IMR-90 (cell line): Measurements from ENCODE around the gene KRTAP12-2. TPM values are rescaled to one million over a fixed set of nuclear protein-coding genes. Genes with fewer than 3 reads are reported as not detected.

Experiments used
- ATAC-seq: fragments of 200-7000 bp; cut with Tn5 transposase; 2 replicates; pipeline ENCODE4 v1.9.1; 2020; ENCODE audit warnings: low read depth, mild to moderate bottlenecking, moderate library complexity
- BruUV-seq: library from RNA; stranded (reverse); fragments of 400-500 nt; replicated peaks from 2 replicates; lab custom pipeline; 2021; lab: Mats Ljungman, UMichigan
- CTCF ChIA-PET: fragments of 300-600 bp; formaldehyde crosslinking; extraction: SDS; loops from one replicate; lab custom pipeline; 2021; ENCODE audit warnings: antibody characterized with exemption; lab: Yijun Ruan, JAX
- POLR2A ChIA-PET: fragments of 300-600 bp; sonication (Branson Sonifier 250); formaldehyde crosslinking; loops from one replicate; lab custom pipeline; 2022; ENCODE audit warnings: antibody characterized with exemption; ENCODE audit not compliant: unreplicated experiment; lab: Charles Lee
- DNase-seq: peaks from one replicate; pipeline ENCODE4 v3.0.0; 2013
- H2AFZ ChIP-seq: replicated peaks from 2 replicates; pipeline ENCODE3; 2013; ENCODE audit warnings: low read length, mild to moderate bottlenecking; ENCODE audit not compliant: poor library complexity
- H2AK5ac ChIP-seq: 2 replicates; pipeline ENCODE4 v1.6.1; 2013; ENCODE audit warnings: low read depth, low read length, inconsistent platforms
- H2AK9ac ChIP-seq: replicated peaks from 2 replicates; pipeline ENCODE3; 2013; ENCODE audit warnings: mild to moderate bottlenecking, low read depth, low read length, moderate library complexity; ENCODE audit not compliant: poor library complexity
- H2BK120ac ChIP-seq: 2 replicates; pipeline ENCODE4 v1.6.1; 2013; ENCODE audit warnings: low read depth, low read length, inconsistent platforms
- H2BK15ac ChIP-seq: 3 replicates; pipeline ENCODE4 v1.6.1; 2013; ENCODE audit warnings: low read depth, low read length, inconsistent platforms
- H2BK20ac ChIP-seq: 2 replicates; pipeline ENCODE4 v1.6.1; 2013; ENCODE audit warnings: low read depth, mild to moderate bottlenecking, inconsistent platforms, low read length, moderate library complexity
- H2BK5ac ChIP-seq: 2 replicates; pipeline ENCODE4 v1.6.1; 2013; ENCODE audit warnings: mild to moderate bottlenecking, low read depth, low read length, inconsistent platforms; ENCODE audit not compliant: poor library complexity, severe bottlenecking
- H3K14ac ChIP-seq: replicated peaks from 2 replicates; pipeline ENCODE4 v1.6.1; 2013; ENCODE audit warnings: low read depth, low read length, inconsistent platforms
- H3K18ac ChIP-seq: 2 replicates; pipeline ENCODE4 v1.6.1; 2013; ENCODE audit warnings: low read depth, low read length, control low read depth
- H3K23ac ChIP-seq: 2 replicates; pipeline ENCODE4 v1.6.1; 2013; ENCODE audit warnings: low read depth, low read length, inconsistent platforms
- H3K27ac ChIP-seq: 2 replicates; pipeline ENCODE4 v1.5.1; 2013; ENCODE audit warnings: mild to moderate bottlenecking, control low read depth, low read length; ENCODE audit not compliant: insufficient read depth
- H3K27me3 ChIP-seq: 2 replicates; pipeline ENCODE4 v1.6.1; 2013; ENCODE audit warnings: low read length; ENCODE audit not compliant: control insufficient read depth, insufficient read depth
- H3K36me3 ChIP-seq: 2 replicates; pipeline ENCODE4 v1.6.1; 2013; ENCODE audit warnings: low read length, mixed read lengths; ENCODE audit not compliant: control insufficient read depth, insufficient read depth
- H3K4ac ChIP-seq: 2 replicates; pipeline ENCODE4 v1.6.1; 2013; ENCODE audit warnings: low read depth, low read length, inconsistent platforms
- H3K4me1 ChIP-seq: 2 replicates; pipeline ENCODE4 v1.6.1; 2013; ENCODE audit warnings: low read length, mixed read lengths; ENCODE audit not compliant: control insufficient read depth, insufficient read depth
- H3K4me2 ChIP-seq: 2 replicates; pipeline ENCODE4 v1.6.1; 2013; ENCODE audit warnings: low read depth, mild to moderate bottlenecking, control low read depth, low read length, moderate library complexity
- H3K4me3 ChIP-seq: 2 replicates; pipeline ENCODE4 v1.5.1; 2013; ENCODE audit warnings: low read depth, mild to moderate bottlenecking, control low read depth, low read length, moderate library complexity; ENCODE audit not compliant: insufficient read depth
- H3K56ac ChIP-seq: 2 replicates; pipeline ENCODE4 v1.6.1; 2013; ENCODE audit warnings: low read length, inconsistent platforms; ENCODE audit not compliant: insufficient read depth; ENCODE audit errors: extremely low read depth
- H3K79me1 ChIP-seq, 2 experiments: 2 replicates each; pipeline ENCODE4 v1.6.1; 2013; ENCODE audit warnings: low read length in 2 of 2, inconsistent platforms in 1 of 2, low read depth in 1 of 2
- H3K9ac ChIP-seq: 2 replicates; pipeline ENCODE4 v1.6.1; 2013; ENCODE audit warnings: low read depth, low read length, control low read depth
- H3K9me1 ChIP-seq: 2 replicates; pipeline ENCODE4 v1.6.1; 2013; ENCODE audit warnings: low read length, inconsistent platforms; ENCODE audit not compliant: insufficient read depth
- H3K9me3 ChIP-seq: 2 replicates; pipeline ENCODE4 v1.6.1; 2013; ENCODE audit warnings: low read length; ENCODE audit not compliant: control insufficient read depth, insufficient read depth
- H4K20me1 ChIP-seq: 2 replicates; pipeline ENCODE4 v1.6.1; 2013; ENCODE audit warnings: low read length, inconsistent platforms; ENCODE audit not compliant: insufficient read depth
- H4K5ac ChIP-seq: 2 replicates; pipeline ENCODE4 v1.6.1; 2013; ENCODE audit warnings: mild to moderate bottlenecking, low read depth, low read length, control low read depth
- H4K8ac ChIP-seq, 2 experiments: 2 replicates each; pipeline ENCODE4 v1.6.1; 2013; ENCODE audit warnings: low read depth in 2 of 2, low read length in 2 of 2, control low read depth in 1 of 2, inconsistent platforms in 1 of 2
- H4K91ac ChIP-seq: 2 replicates; pipeline ENCODE4 v1.6.1; 2013; ENCODE audit warnings: low read depth, low read length, inconsistent platforms; ENCODE audit not compliant: insufficient read depth
- BHLHE40 ChIP-seq: fragments of 150-350 bp; IDR thresholded peaks from 2 replicates; pipeline ENCODE4 v1.6.1; 2016; ENCODE audit warnings: mild to moderate bottlenecking, low read depth, low read length
- CEBPB ChIP-seq: IDR thresholded peaks from 2 replicates; pipeline ENCODE4 v1.6.1; 2012; ENCODE audit warnings: low read depth, low read length, improper control_type of control experiment
- CHD1 ChIP-seq: IDR thresholded peaks from 2 replicates; pipeline ENCODE4 v1.6.1; 2012; ENCODE audit warnings: low read depth, low read length, improper control_type of control experiment
- POLR2A ChIP-seq: IDR thresholded peaks from 2 replicates; pipeline ENCODE4 v1.6.1; 2012; ENCODE audit warnings: mild to moderate bottlenecking, low read depth, low read length
- RCOR1 ChIP-seq: IDR thresholded peaks from 2 replicates; pipeline ENCODE4 v1.6.1; 2012; ENCODE audit warnings: mild to moderate bottlenecking, low read length, improper control_type of control experiment; ENCODE audit not compliant: insufficient replicate concordance
- RFX5 ChIP-seq: IDR thresholded peaks from 2 replicates; pipeline ENCODE4 v1.8.0; 2012; ENCODE audit warnings: low read depth, mild to moderate bottlenecking, low read length, moderate library complexity
- SMC3 ChIP-seq: fragments of 150-350 bp; IDR thresholded peaks from 2 replicates; pipeline ENCODE4 v1.6.1; 2016; ENCODE audit warnings: low read depth, mild to moderate bottlenecking, antibody characterized with exemption, low read length, moderate library complexity
- WGBS, 2 experiments: methylation state at CpG; one replicate each; pipeline versions ENCODE4 v1.1.5 to v1.1.7; 2013; ENCODE audit warnings: missing lambda C conversion rate in 2 of 2; ENCODE audit not compliant: insufficient read length in 1 of 2; ENCODE audit errors: extremely low coverage in 2 of 2; 5-methylcytosine and 5-hydroxymethylcytosine counted together
- dilution Hi-C: fragments of 300-500 bp; cut with HindIII; formaldehyde crosslinking; loops from one replicate; pipeline ENCODE4 v1.14.3; 2018; ENCODE audit warnings: low sequenced_read_pairs; ENCODE audit not compliant: unreplicated experiment
- in situ Hi-C: fragments of 300-500 bp; cut with MboI; formaldehyde crosslinking; loops from 3 replicates; pipeline ENCODE4 v1.14.3; 2019; ENCODE audit warnings: low sequenced_read_pairs, inconsistent platforms, mixed read lengths
- intact Hi-C: fragments of 100-400 bp; cut with micrococcal nuclease; formaldehyde crosslinking; loops from 2 replicates; pipeline ENCODE4 v1.10.0; 2022
- polyA plus RNA-seq, 3 experiments: library from polyadenylated mRNA; depleted of rRNA; stranded (reverse); fragments of >200 nt; gene quantifications; 2 replicates each; pipeline ENCODE4 v1.2.3, GENCODE V29; 2012; ENCODE audit warnings: low replicate concordance in 1 of 3
- total RNA-seq: library from RNA; depleted of rRNA; stranded (reverse); fragments of >200 nt; gene quantifications from 2 replicates; pipeline ENCODE4 v1.2.3, GENCODE V29; 2012
- TF ChIP-seq, protein P1 (sequence below): fragments of 150-350 bp; IDR thresholded peaks from 2 replicates; pipeline ENCODE4 v1.6.1; 2016; ENCODE audit warnings: low read depth, mild to moderate bottlenecking, low read length, moderate library complexity, borderline replicate concordance

The KRTAP12-2 gene
- total and polyA plus RNA-seq, 2 of the 4 experiments (the other 2 are of a cell fraction): not detected

DNA sequence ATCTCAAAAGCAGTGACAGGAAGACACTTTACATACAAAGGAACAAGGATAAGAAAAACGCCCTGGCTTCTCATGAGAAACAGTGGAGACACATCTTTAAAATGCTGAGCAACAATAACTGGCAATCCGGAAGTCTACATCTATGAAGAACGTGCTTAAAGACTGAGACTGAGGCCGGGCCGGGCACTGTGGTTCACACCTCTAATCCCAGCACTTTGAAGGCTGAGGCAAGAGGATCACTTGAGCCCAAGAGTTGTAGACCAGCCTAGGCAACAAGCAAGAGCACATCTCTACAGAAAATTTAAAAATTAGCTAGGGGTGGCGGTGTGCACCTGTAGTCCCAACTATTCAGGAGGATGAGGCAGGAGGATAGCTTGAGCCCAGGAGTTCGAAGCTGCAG lies 17.4 kb upstream of the KRTAP12-2 start:
- POLR2A ChIA-PET: no interaction called here
- CTCF ChIA-PET: no interaction called here
- Histone ChIP-seq H3K79me1 (no peaks in the 10 kb centered on the region), H3K9ac (no peak overlapping the region), H4K5ac (no peak overlapping the region), H3K36me3 (no peaks in the 10 kb centered on the region), H3K27ac (no peak overlapping the region), H3K4me2 (no peak overlapping the region), H3K9me3 (no peaks in the 10 kb centered on the region), H2BK5ac (no peak overlapping the region), H3K9me1 (no peaks in the 10 kb centered on the region), H2AFZ (no peak overlapping the region), H2BK15ac (no peak overlapping the region), H4K91ac (no peak overlapping the region), H3K14ac (no peak overlapping the region), H3K18ac (no peak overlapping the region), H4K20me1 (no peaks in the 10 kb centered on the region), H2AK9ac (no peak overlapping the region), H3K27me3 (peaks cover 32% of the 10 kb centered on the region), H4K8ac (no peak overlapping the region), H3K23ac (no peak overlapping the region), H3K4me1 (no peaks in the 10 kb centered on the region), H2BK120ac (no peak overlapping the region), H3K4me3 (no peak overlapping the region), H2AK5ac (no peak overlapping the region), H3K56ac (no peak overlapping the region), H2BK20ac (no peak overlapping the region), H3K4ac (no peak overlapping the region)
- dilution Hi-C loops (no loop called here), in situ Hi-C loops (no loop called here), intact Hi-C loops (no loop called here)
- BruUV-seq: no TSS peak
- ATAC-seq (no peak), DNase-seq (no peak)
- no peak for TF ChIP-seq POLR2A
- TF ChIP-seq, protein P1, sequence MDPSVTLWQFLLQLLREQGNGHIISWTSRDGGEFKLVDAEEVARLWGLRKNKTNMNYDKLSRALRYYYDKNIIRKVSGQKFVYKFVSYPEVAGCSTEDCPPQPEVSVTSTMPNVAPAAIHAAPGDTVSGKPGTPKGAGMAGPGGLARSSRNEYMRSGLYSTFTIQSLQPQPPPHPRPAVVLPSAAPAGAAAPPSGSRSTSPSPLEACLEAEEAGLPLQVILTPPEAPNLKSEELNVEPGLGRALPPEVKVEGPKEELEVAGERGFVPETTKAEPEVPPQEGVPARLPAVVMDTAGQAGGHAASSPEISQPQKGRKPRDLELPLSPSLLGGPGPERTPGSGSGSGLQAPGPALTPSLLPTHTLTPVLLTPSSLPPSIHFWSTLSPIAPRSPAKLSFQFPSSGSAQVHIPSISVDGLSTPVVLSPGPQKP: no peak
- no peak for TF ChIP-seq CHD1
- no peak for TF ChIP-seq RFX5
- no peak for TF ChIP-seq SMC3
- TF ChIP-seq BHLHE40: no peak
- TF ChIP-seq CEBPB: no peak
- TF ChIP-seq RCOR1: no peak
- 51% methylated on average over 5 of the region's 7 CpGs; no CpG with 5 or more reads in 1 of the 2 experiments for WGBS, 2 experiments
